Measurements from ENCODE around the gene RAB23.

RAB23 gene

GRCh38 chr6:57183336-57183735 lies 38.8 kb downstream of the RAB23 start:
- no peak for DNase-seq (ENCODE audit: extremely low read depth in 1 of 2, low read depth in 1 of 2)

GRCh38 chr6:57182017-57182432 lies 40.1 kb downstream of the RAB23 start:
- no peak for DNase-seq (ENCODE audit: extremely low read depth in 1 of 2, low read depth in 1 of 2)

GRCh38 chr6:57180596-57180995 lies 41.5 kb downstream of the RAB23 start:
- DNase-seq (ENCODE audit: extremely low read depth in 1 of 2, low read depth in 1 of 2): no peak

- no peak for DNase-seq (ENCODE audit: extremely low read depth in 1 of 2, low read depth in 1 of 2)
Observed at GRCh38 chr6:57177545-57178265, 44.4 kb downstream of the RAB23 start.

- no peak for DNase-seq (ENCODE audit: extremely low read depth in 1 of 2, low read depth in 1 of 2)
Observed at GRCh38 chr6:57174511-57174907, 47.6 kb downstream of the RAB23 start.

- no peak for DNase-seq (ENCODE audit: extremely low read depth in 1 of 2, low read depth in 1 of 2)
Observed at GRCh38 chr6:57173886-57174510, 48.1 kb downstream of the RAB23 start.

- no peak for DNase-seq (ENCODE audit: extremely low read depth in 1 of 2, low read depth in 1 of 2)
Observed at GRCh38 chr6:57173056-57173885, 48.8 kb downstream of the RAB23 start.

- DNase-seq (ENCODE audit: extremely low read depth in 1 of 2, low read depth in 1 of 2): peak; percentile 76 to 77
Observed at GRCh38 chr6:57172136-57173055, 49.7 kb downstream of the RAB23 start, which contains the start of gene BAG2. BAG2 (plus strand) TSS chr6:57172326; CDS start chr6:57172698, 372 bp downstream.

GRCh38 chr6:57165080-57165479 lies 57.0 kb downstream of the RAB23 start:
- no peak for DNase-seq (ENCODE audit: extremely low read depth in 1 of 2, low read depth in 1 of 2)

GRCh38 chr6:57163956-57164355 lies 58.2 kb downstream of the RAB23 start:
- DNase-seq (ENCODE audit: extremely low read depth in 1 of 2, low read depth in 1 of 2): no peak

- DNase-seq (ENCODE audit: extremely low read depth in 1 of 2, low read depth in 1 of 2): no peak
Observed at GRCh38 chr6:57162516-57162915, 59.6 kb downstream of the RAB23 start.

- no peak for DNase-seq (ENCODE audit: extremely low read depth in 1 of 2, low read depth in 1 of 2)
Observed at GRCh38 chr6:57162028-57162427, 60.1 kb downstream of the RAB23 start.

GRCh38 chr6:57159127-57159526 lies 63.0 kb downstream of the RAB23 start:
- DNase-seq (ENCODE audit: extremely low read depth in 1 of 2, low read depth in 1 of 2): no peak

- DNase-seq (ENCODE audit: extremely low read depth in 1 of 2, low read depth in 1 of 2): no peak
Observed at GRCh38 chr6:57158658-57159057, 63.4 kb downstream of the RAB23 start.

GRCh38 chr6:57147955-57148858 lies 73.9 kb downstream of the RAB23 start:
- DNase-seq (ENCODE audit: extremely low read depth in 1 of 2, low read depth in 1 of 2): no peak

- DNase-seq (ENCODE audit: extremely low read depth in 1 of 2, low read depth in 1 of 2): no peak
Observed at GRCh38 chr6:57147401-57147800, 74.7 kb downstream of the RAB23 start.

GRCh38 chr6:57143690-57144089 lies 78.4 kb downstream of the RAB23 start:
- DNase-seq (ENCODE audit: extremely low read depth in 1 of 2, low read depth in 1 of 2): no peak

GRCh38 chr6:57142178-57142525 lies 80.0 kb downstream of the RAB23 start:
- no peak for DNase-seq (ENCODE audit: extremely low read depth in 1 of 2, low read depth in 1 of 2)

GRCh38 chr6:57141451-57142177 lies 80.5 kb downstream of the RAB23 start:
- DNase-seq (ENCODE audit: extremely low read depth in 1 of 2, low read depth in 1 of 2): no peak

All from activated CD8-positive, alpha-beta memory T cell treated with anti-CD3 and anti-CD28 coated beads for 1 hour (primary cell).